Jurkat, Clone E6-1 (cell line): Measurements from ENCODE around the gene ZGRF1. TPM values are rescaled to one million over a fixed set of nuclear protein-coding genes. Genes with fewer than 3 reads are reported as not detected.
A peak's percentile ranks its signal among the peaks of the same experiment; 100 is the strongest.
"Not testable (repeated sequence)": the region's sequence is repeated elsewhere in the genome, so short reads cannot be mapped to it uniquely, and the experiment has no call there.

ENCODE experiments used
- DNase-seq: peaks from one replicate; pipeline ENCODE4 v3.0.0-alpha.2; 2011; ENCODE audit warnings: low read depth, low spot score
- H3K4me3 ChIP-seq: 2 replicates; pipeline ENCODE4 v1.5.1; 2011; ENCODE audit warnings: mild to moderate bottlenecking, low read length, control low read depth, moderate library complexity
- polyA plus RNA-seq: library from polyadenylated mRNA; unstranded; fragments of >200 nt; gene quantifications from one replicate; pipeline ENCODE4 v1.2.1, GENCODE V29; 2012; ENCODE audit warnings: missing spikeins; ENCODE audit not compliant: insufficient read length, insufficient read depth

ZGRF1 gene, protein sequence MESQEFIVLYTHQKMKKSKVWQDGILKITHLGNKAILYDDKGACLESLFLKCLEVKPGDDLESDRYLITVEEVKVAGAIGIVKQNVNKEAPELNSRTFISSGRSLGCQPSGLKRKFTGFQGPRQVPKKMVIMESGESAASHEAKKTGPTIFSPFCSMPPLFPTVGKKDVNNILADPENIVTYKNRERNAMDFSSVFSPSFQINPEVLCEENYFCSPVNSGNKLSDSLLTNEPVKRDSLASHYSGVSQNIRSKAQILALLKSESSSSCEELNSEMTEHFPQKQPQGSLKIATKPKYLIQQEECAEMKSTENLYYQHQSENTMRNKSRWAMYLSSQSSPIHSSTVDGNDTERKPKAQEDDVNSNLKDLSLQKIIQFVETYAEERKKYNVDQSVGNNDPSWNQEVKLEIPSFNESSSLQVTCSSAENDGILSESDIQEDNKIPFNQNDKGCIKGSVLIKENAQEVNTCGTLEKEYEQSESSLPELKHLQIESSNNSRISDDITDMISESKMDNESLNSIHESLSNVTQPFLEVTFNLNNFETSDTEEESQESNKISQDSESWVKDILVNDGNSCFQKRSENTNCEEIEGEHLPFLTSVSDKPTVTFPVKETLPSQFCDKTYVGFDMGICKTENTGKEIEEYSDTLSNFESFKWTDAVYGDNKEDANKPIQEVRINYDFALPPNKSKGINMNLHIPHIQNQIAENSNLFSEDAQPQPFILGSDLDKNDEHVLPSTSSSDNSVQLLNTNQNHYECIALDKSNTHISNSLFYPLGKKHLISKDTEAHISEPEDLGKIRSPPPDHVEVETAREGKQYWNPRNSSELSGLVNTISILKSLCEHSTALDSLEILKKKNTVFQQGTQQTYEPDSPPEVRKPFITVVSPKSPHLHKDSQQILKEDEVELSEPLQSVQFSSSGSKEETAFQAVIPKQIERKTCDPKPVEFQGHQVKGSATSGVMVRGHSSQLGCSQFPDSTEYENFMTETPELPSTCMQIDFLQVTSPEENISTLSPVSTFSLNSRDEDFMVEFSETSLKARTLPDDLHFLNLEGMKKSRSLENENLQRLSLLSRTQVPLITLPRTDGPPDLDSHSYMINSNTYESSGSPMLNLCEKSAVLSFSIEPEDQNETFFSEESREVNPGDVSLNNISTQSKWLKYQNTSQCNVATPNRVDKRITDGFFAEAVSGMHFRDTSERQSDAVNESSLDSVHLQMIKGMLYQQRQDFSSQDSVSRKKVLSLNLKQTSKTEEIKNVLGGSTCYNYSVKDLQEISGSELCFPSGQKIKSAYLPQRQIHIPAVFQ (N-terminal part only)
- polyA plus RNA-seq, result 27.6 TPM

- DNase-seq, result peak; percentile 98
- peak within 1 kb of the TSS; percentile 82 for H3K4me3 ChIP-seq
Observed at GRCh38 chr4:112636688-112637551, at the start of gene ZGRF1, which contains the start of gene LARP7. Gene ZGRF1, minus strand, starts transcription at chr4:112636909. Its CDS starts 3,733 bp downstream, at chr4:112633176. Gene LARP7, plus strand, starts transcription at chr4:112637143. Its CDS starts 7,527 bp downstream, at chr4:112644670.

GRCh38 chr4:112680996-112681395 lies 44.3 kb upstream of the ZGRF1 start:
- no peak for DNase-seq
- H3K4me3 ChIP-seq, result no peak overlapping the region

DNA sequence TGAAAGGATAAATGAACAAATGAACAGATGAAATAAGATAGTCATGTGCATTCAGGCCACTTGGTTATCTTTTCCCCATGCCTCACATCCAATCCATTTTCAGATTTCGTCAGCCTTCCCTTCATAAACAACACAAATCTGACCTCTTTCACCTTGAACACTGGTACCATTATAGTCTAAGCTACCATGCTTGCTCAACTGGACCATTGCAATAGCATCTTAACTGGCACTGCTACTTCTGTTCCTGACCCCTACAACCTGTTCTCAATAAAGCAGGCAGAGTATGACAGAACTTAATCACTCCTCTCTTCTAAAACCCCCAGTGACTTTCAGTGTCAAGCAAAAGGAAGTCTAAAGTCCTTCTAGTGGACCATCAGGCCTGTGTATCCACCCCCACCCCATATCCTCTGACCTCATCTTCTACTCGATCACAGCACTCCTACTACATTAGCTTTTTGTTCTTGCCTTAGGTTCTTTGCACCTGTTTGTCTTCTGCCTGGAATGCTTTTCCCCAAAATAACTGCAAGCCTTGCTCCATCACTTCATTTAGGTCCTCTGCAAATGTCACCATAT lies 40.9 kb upstream of the ZGRF1 start:
- DNase-seq, result no peak
- no peak overlapping the region for H3K4me3 ChIP-seq

GRCh38 chr4:112674376-112674775 lies 37.7 kb upstream of the ZGRF1 start:
- DNase-seq, result no peak
- H3K4me3 ChIP-seq, result no peak overlapping the region

DNA sequence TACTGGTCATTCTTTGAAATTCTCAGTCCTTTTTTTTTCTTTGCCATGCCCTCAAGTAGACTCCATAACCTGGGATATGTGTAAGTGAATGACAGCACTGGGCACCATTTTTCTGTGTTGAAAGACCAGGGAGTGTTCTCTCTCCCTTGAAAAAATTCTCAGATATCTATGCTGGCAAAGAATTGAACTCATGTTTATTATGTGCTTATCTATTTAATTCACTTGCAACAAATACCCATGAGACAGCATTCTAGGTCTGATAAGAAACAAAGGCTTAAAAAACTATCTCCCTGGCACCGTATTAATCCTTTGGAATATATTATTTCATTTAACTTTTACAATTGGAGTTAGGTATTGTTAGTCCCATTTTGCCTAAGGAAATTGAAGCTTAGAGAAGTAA lies 37.0 kb upstream of the ZGRF1 start:
- no peak for DNase-seq
- no peak overlapping the region for H3K4me3 ChIP-seq

DNA sequence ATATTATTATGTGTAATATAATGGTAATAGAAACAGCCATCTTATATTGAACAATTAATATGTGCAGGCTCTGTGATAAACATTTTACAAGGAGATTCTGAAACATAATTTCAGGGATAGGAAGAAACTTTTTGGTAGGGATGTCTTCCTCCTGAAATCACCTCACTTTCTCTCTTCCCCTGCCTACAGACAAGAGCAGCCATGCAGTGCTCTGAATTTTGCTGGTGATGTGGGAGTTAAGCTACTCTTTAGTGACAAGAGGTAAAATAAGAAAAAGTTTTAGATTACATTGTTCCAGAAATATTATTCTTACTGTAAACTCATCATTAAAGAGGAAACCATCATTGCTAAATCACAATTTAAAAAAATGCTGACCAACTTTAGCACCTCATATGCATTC lies 36.4 kb upstream of the ZGRF1 start:
- DNase-seq, result no peak
- no peak overlapping the region for H3K4me3 ChIP-seq

DNA sequence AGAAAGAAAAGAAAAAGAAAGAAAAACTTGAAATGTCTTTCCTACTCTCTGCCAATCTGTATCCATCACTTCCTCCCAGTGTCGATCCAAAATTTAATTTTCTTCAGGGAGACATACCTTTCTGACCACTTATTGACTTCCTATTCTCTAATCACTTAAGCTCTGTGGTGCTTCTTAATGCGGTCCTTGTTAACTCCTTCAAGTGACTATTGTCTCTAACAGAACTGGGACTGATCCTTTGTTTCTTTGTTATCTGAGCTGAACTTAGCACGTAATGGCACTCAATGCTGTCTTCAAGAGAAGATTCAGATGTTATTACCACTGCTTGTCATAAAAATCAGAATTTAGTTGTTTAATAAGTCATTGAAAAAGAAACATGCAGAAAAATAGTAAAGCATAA lies 31.4 kb upstream of the ZGRF1 start:
- DNase-seq, result no peak
- H3K4me3 ChIP-seq, result no peak overlapping the region

- no peak for DNase-seq
Observed at GRCh38 chr4:112664611-112665010, 27.9 kb upstream of the ZGRF1 start.

GRCh38 chr4:112656115-112656514 lies 19.4 kb upstream of the ZGRF1 start:
- not testable (repeated sequence) for DNase-seq

More at GRCh38 chr4:112664611-112665010, 27.9 kb upstream of the ZGRF1 start:
- H3K4me3 ChIP-seq, result no peak overlapping the region

GRCh38 chr4:112655270-112655669 lies 18.6 kb upstream of the ZGRF1 start:
- no peak for DNase-seq
- no peak overlapping the region for H3K4me3 ChIP-seq

More at GRCh38 chr4:112656115-112656514, 19.4 kb upstream of the ZGRF1 start:
- H3K4me3 ChIP-seq, result not testable (repeated sequence)

DNA sequence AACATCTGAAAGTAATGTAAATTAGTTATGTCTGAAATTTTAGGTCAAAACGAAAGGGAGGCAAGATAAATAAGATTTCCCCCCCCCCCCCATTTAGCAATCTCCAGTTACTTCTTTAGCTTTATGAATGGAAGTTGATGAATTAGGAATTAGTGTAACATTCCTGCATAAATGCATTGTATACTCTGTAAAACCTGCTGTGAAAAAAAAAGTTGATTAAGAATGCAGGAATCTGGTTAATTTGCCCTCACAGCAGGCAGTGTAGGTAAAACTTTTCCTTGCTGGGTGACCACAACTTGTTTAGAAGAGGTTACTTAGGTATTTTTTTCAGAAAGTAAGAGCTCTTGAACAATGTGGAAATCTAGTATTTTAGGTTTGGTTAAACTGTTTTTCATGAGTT lies 15.5 kb upstream of the ZGRF1 start:
- DNase-seq, result no peak
- no peak overlapping the region for H3K4me3 ChIP-seq

DNA sequence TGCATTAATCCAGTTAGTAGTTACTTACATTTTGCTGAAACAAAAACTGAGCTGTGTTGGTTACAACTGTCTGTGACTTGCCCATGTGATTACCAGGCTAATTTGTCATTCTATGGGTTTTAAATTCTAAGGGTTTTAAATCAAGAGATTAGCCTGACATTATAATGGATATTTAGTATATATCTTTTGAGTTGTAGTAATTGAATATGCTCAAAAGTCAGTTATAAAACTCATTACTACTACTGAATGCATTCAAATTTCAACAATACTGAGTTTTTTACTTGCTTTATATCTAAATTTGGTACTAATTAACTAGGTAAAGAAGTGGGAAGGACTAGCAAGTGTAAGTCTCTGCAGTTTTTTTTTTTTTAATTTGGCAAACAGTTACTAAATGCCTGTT lies 14.9 kb upstream of the ZGRF1 start:
- no peak overlapping the region for H3K4me3 ChIP-seq
- no peak for DNase-seq

- H3K4me3 ChIP-seq, result no peak overlapping the region
- no peak for DNase-seq
Observed at GRCh38 chr4:112650332-112650731, 13.6 kb upstream of the ZGRF1 start.

- DNase-seq, result no peak
- H3K4me3 ChIP-seq, result no peak overlapping the region
Observed at GRCh38 chr4:112649055-112649408, 12.3 kb upstream of the ZGRF1 start.

DNA sequence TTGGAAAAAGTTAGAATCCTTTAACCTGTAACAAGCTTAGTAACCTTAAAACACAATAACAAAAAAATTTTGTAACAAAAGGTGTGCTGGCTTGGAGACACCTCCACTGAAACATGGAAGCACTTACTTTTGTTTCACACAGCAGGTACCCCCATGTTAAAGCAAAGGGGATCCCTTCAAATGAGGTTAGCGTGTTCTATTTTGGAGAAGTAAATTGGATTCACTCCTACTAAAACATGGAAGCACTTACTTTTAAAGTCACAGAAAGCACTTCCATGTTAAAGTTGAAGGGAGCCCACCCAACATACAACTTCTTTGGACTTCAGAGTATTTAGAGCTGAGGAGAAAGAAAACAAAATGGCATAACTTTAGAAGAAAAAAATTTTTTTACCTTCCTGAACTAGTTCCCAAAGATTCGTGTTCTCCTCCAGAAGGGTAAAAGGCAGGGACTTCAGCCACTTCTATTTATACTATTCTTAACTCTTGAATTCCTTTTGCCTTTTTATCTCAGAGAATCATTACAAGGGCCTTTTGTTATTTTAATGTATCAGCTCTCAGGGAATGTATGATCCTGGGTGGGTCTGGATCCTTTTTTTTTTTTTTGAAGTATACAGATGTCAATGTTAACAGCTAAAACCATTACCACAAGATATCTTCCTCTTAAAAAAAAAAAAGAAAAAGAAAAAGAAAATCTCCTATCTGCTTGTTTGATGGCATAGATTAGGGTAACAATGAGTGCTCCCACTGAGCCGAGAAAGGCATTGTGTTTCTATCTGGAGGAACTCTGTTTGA lies 11.8 kb upstream of the ZGRF1 start:
- H3K4me3 ChIP-seq, result no peak overlapping the region
- DNase-seq, result no peak

DNA sequence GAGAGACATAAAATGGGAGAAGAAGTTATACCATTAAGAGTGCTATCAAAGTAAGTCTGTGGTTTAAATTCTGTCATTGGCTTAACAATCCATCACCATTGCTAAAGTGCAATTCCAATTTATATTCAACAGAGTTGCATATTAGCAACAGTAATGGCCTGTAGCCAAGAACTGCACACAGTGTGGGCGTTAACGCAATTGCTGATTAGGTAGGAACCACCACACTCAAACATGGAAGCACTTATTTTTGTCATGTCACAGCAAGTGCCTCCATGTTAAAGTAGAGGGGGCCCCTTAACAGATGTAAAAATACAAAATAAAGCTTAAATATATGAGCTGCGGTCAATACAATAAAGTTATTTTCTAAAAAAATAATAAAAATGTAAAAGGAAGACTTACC lies 11.1 kb upstream of the ZGRF1 start:
- DNase-seq, result no peak
- H3K4me3 ChIP-seq, result no peak overlapping the region
